Measurements from ENCODE around the gene CNN1. TPM values are rescaled to one million over a fixed set of nuclear protein-coding genes. Genes with fewer than 3 reads are reported as not detected.

Gene CNN1
- total RNA-seq, 1 donor from 2014 or later = 3.2 TPM

- TF ChIP-seq CTCF (IDR thresholded peaks at IDR 0.05; ENCODE audit: unreplicated experiment) = no peak
- H3K27me3 Mint-ChIP-seq = no peaks in the 10 kb centered on the region
- H3K4me1 Mint-ChIP-seq (ENCODE audit: low read depth) = no peaks in the 10 kb centered on the region
- no peak overlapping the region for H3K27ac Mint-ChIP-seq
- no peak for DNase-seq (ENCODE audit: low spot score, unreplicated experiment)
- H3K4me3 Mint-ChIP-seq (ENCODE audit: low read depth) = no peak overlapping the region
- H3K36me3 Mint-ChIP-seq (ENCODE audit: insufficient read depth) = no peaks in the 10 kb centered on the region
- no peaks in the 10 kb centered on the region for H3K9me3 Mint-ChIP-seq (ENCODE audit: low read depth)
Measured at GRCh38 chr19:11547929-11548700, 9.5 kb downstream of the CNN1 start.

GRCh38 chr19:11549386-11549953, 10.8 kb downstream of the CNN1 start:
- Mint-ChIP-seq H3K4me1 (ENCODE audit: low read depth) (no peaks in the 10 kb centered on the region), H3K36me3 (ENCODE audit: insufficient read depth) (no peaks in the 10 kb centered on the region), H3K27me3 (no peaks in the 10 kb centered on the region), H3K4me3 (ENCODE audit: low read depth) (no peak overlapping the region), H3K27ac (no peak overlapping the region), H3K9me3 (ENCODE audit: low read depth) (no peaks in the 10 kb centered on the region)
- TF ChIP-seq CTCF (IDR thresholded peaks at IDR 0.05; ENCODE audit: unreplicated experiment) = no peak
- DNase-seq (ENCODE audit: low spot score, unreplicated experiment) = no peak

GRCh38 chr19:11550265-11550664, 11.6 kb downstream of the CNN1 start:
- no peak for TF ChIP-seq CTCF (IDR thresholded peaks at IDR 0.05; ENCODE audit: unreplicated experiment)
- Mint-ChIP-seq H3K9me3 (ENCODE audit: low read depth) (no peaks in the 10 kb centered on the region), H3K4me1 (ENCODE audit: low read depth) (no peaks in the 10 kb centered on the region), H3K27ac (peak overlapping the region; percentile 78), H3K36me3 (ENCODE audit: insufficient read depth) (no peaks in the 10 kb centered on the region), H3K4me3 (ENCODE audit: low read depth) (no peak overlapping the region), H3K27me3 (no peaks in the 10 kb centered on the region)
- no peak for DNase-seq (ENCODE audit: low spot score, unreplicated experiment)

- no peak for DNase-seq (ENCODE audit: low spot score, unreplicated experiment)
- Mint-ChIP-seq H3K36me3 (ENCODE audit: insufficient read depth) (peaks cover 5% of the 10 kb centered on the region), H3K27ac (no peak overlapping the region), H3K9me3 (ENCODE audit: low read depth) (no peaks in the 10 kb centered on the region), H3K4me3 (ENCODE audit: low read depth) (no peak overlapping the region), H3K27me3 (no peaks in the 10 kb centered on the region), H3K4me1 (ENCODE audit: low read depth) (no peaks in the 10 kb centered on the region)
- TF ChIP-seq CTCF (IDR thresholded peaks at IDR 0.05; ENCODE audit: unreplicated experiment) = peak; percentile 33
Measured at GRCh38 chr19:11551603-11552235, 13.1 kb downstream of the CNN1 start.

- H3K4me3 Mint-ChIP-seq (ENCODE audit: low read depth) = no peak overlapping the region
- no peak for DNase-seq (ENCODE audit: low spot score, unreplicated experiment)
- peaks cover 1% of the 10 kb centered on the region for H3K4me1 Mint-ChIP-seq (ENCODE audit: low read depth)
- no peak overlapping the region for H3K27ac Mint-ChIP-seq
- no peak for TF ChIP-seq CTCF (IDR thresholded peaks at IDR 0.05; ENCODE audit: unreplicated experiment)
- peaks cover 5% of the 10 kb centered on the region for H3K36me3 Mint-ChIP-seq (ENCODE audit: insufficient read depth)
- no peaks in the 10 kb centered on the region for H3K9me3 Mint-ChIP-seq (ENCODE audit: low read depth)
- no peaks in the 10 kb centered on the region for H3K27me3 Mint-ChIP-seq
Measured at GRCh38 chr19:11552666-11553372, 14.2 kb downstream of the CNN1 start.
